H1 (cell line): ENCODE results near the gene PDCD6IP.

Experiments used
- EZH2 ChIP-seq: fragments of 200-600 bp; sonication (generic); IDR thresholded peaks from 2 replicates; pipeline ENCODE4 v1.7.1; 2012; ENCODE audit warnings: low read depth, mild to moderate bottlenecking, moderate library complexity, low read length, inconsistent platforms; ENCODE audit not compliant: severe bottlenecking
- KDM5A ChIP-seq: fragments of 200-600 bp; IDR thresholded peaks from 2 replicates; pipeline ENCODE4 v1.7.1; 2012; ENCODE audit warnings: mild to moderate bottlenecking, low read length, inconsistent platforms, mixed read lengths
- POLR2A ChIP-seq, 2 experiments: IDR thresholded peaks; 1 replicate in 1 of 2; 2 replicates in 1 of 2; pipeline ENCODE4 v1.6.1; 2011; ENCODE audit warnings: low read depth in 2 of 2, low read length in 2 of 2, mild to moderate bottlenecking in 2 of 2; ENCODE audit errors: control extremely low read depth in 1 of 2
- POLR2AphosphoS5 ChIP-seq: IDR thresholded peaks from 2 replicates; pipeline ENCODE4 v1.6.1; 2011; ENCODE audit warnings: low read depth, low read length
- RBBP5 ChIP-seq: IDR thresholded peaks from 2 replicates; pipeline ENCODE4 v1.7.1; 2012; ENCODE audit warnings: low read depth, mild to moderate bottlenecking, inconsistent platforms, low read length, moderate library complexity, borderline replicate concordance
- TF ChIP-seq, protein P1 (sequence below), 3 experiments: IDR thresholded peaks; 1 replicate in 2 of 3; 2 replicates in 1 of 3; pipeline versions ENCODE4 v1.5.1 to v1.6.1; 2011; ENCODE audit warnings: low read length in 3 of 3, mild to moderate bottlenecking in 3 of 3, inconsistent platforms in 2 of 3, low read depth in 1 of 3, moderate library complexity in 1 of 3; ENCODE audit not compliant: insufficient read depth in 1 of 3; ENCODE audit errors: control extremely low read depth in 1 of 3

DNA sequence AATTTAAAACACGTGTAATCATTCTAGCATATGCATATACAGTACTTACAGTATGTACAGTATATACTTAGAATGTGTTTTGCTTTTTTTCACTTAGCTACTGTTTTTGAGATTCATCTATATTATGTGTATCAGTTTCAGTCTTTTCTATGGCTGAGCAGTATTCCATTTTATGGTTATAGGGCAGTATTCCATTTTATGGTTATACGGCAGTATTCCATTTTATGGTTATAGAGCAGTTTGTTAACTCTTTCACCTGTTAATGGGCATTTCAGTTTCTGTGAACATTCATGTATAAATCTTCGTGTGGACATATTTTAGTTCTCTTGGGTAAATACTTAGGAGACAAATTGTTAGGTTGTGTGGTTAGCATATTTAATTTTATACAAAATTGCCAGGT is 40.9 kb downstream of the PDCD6IP start:
- TF ChIP-seq, protein P1, sequence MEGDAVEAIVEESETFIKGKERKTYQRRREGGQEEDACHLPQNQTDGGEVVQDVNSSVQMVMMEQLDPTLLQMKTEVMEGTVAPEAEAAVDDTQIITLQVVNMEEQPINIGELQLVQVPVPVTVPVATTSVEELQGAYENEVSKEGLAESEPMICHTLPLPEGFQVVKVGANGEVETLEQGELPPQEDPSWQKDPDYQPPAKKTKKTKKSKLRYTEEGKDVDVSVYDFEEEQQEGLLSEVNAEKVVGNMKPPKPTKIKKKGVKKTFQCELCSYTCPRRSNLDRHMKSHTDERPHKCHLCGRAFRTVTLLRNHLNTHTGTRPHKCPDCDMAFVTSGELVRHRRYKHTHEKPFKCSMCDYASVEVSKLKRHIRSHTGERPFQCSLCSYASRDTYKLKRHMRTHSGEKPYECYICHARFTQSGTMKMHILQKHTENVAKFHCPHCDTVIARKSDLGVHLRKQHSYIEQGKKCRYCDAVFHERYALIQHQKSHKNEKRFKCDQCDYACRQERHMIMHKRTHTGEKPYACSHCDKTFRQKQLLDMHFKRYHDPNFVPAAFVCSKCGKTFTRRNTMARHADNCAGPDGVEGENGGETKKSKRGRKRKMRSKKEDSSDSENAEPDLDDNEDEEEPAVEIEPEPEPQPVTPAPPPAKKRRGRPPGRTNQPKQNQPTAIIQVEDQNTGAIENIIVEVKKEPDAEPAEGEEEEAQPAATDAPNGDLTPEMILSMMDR (IDR thresholded peaks at IDR 0.05; ENCODE audit: control extremely low read depth in 1 of 3, insufficient read depth in 1 of 3, low read depth in 1 of 3, low read length in 3 of 3): no peak
- TF ChIP-seq POLR2A (IDR thresholded peaks at IDR 0.05; ENCODE audit: control extremely low read depth in 1 of 2, low read depth in 2 of 2, low read length in 2 of 2) (no peak), POLR2AphosphoS5 (no peak), EZH2 (no peak), RBBP5 (no peak), KDM5A (no peak)
